ENCODE results near the gene BRIP1.

Gene BRIP1

GRCh38 chr17:61874075-61874474, 10.7 kb upstream of the BRIP1 start:
- peaks cover 3% of the 10 kb centered on the region for H3K36me3 ChIP-seq (ENCODE audit: control insufficient read depth, insufficient read depth, low read length)

GRCh38 chr17:61872099-61872498, 8.8 kb upstream of the BRIP1 start:
- Histone ChIP-seq H3K4me3 (replicated peaks; ENCODE audit: low read depth, low read length) (no peak overlapping the region), H3K27me3 (replicated peaks; ENCODE audit: control insufficient read depth, insufficient read depth, low read length) (no peaks in the 10 kb centered on the region), H3K36me3 (ENCODE audit: control insufficient read depth, insufficient read depth, low read length) (peaks cover 3% of the 10 kb centered on the region)
- TF ChIP-seq CTCF (IDR thresholded peaks at IDR 0.05; ENCODE audit: insufficient read depth, low read length, poor library complexity, severe bottlenecking), result no peak
- no peak for DNase-seq (ENCODE audit: extremely low read depth, insufficient read length)

More at GRCh38 chr17:61874075-61874474, 10.7 kb upstream of the BRIP1 start:
- Histone ChIP-seq H3K27me3 (replicated peaks; ENCODE audit: control insufficient read depth, insufficient read depth, low read length) (no peaks in the 10 kb centered on the region), H3K4me3 (replicated peaks; ENCODE audit: low read depth, low read length) (no peak overlapping the region)
- DNase-seq (ENCODE audit: extremely low read depth, insufficient read length), result no peak
- TF ChIP-seq CTCF (IDR thresholded peaks at IDR 0.05; ENCODE audit: insufficient read depth, low read length, poor library complexity, severe bottlenecking), result no peak

GRCh38 chr17:61869138-61869537, 5.8 kb upstream of the BRIP1 start:
- TF ChIP-seq CTCF (IDR thresholded peaks at IDR 0.05; ENCODE audit: insufficient read depth, low read length, poor library complexity, severe bottlenecking), result no peak
- Histone ChIP-seq H3K36me3 (ENCODE audit: control insufficient read depth, insufficient read depth, low read length) (peaks cover 3% of the 10 kb centered on the region), H3K4me3 (replicated peaks; ENCODE audit: low read depth, low read length) (no peak overlapping the region), H3K27me3 (replicated peaks; ENCODE audit: control insufficient read depth, insufficient read depth, low read length) (no peaks in the 10 kb centered on the region)
- DNase-seq (ENCODE audit: extremely low read depth, insufficient read length), result no peak

- no peak overlapping the region for H3K4me3 ChIP-seq (replicated peaks; ENCODE audit: low read depth, low read length)
- TF ChIP-seq CTCF (IDR thresholded peaks at IDR 0.05; ENCODE audit: insufficient read depth, low read length, poor library complexity, severe bottlenecking), result no peak
- DNase-seq (ENCODE audit: extremely low read depth, insufficient read length), result no peak
- H3K27me3 ChIP-seq (replicated peaks; ENCODE audit: control insufficient read depth, insufficient read depth, low read length), result no peaks in the 10 kb centered on the region
- H3K36me3 ChIP-seq (ENCODE audit: control insufficient read depth, insufficient read depth, low read length), result peaks cover 3% of the 10 kb centered on the region
Measured at GRCh38 chr17:61868074-61868473, 4.7 kb upstream of the BRIP1 start.

GRCh38 chr17:61867033-61867432, 3.7 kb upstream of the BRIP1 start:
- H3K4me3 ChIP-seq (replicated peaks; ENCODE audit: low read depth, low read length), result no peak overlapping the region
- H3K36me3 ChIP-seq (ENCODE audit: control insufficient read depth, insufficient read depth, low read length), result peaks cover 3% of the 10 kb centered on the region
- H3K27me3 ChIP-seq (replicated peaks; ENCODE audit: control insufficient read depth, insufficient read depth, low read length), result no peaks in the 10 kb centered on the region
- DNase-seq (ENCODE audit: extremely low read depth, insufficient read length), result no peak
- TF ChIP-seq CTCF (IDR thresholded peaks at IDR 0.05; ENCODE audit: insufficient read depth, low read length, poor library complexity, severe bottlenecking), result no peak

- Histone ChIP-seq H3K4me3 (replicated peaks; ENCODE audit: low read depth, low read length) (peak overlapping the region; percentile 85), H3K36me3 (ENCODE audit: control insufficient read depth, insufficient read depth, low read length) (no peaks in the 10 kb centered on the region), H3K27me3 (replicated peaks; ENCODE audit: control insufficient read depth, insufficient read depth, low read length) (no peaks in the 10 kb centered on the region)
- no peak for DNase-seq (ENCODE audit: extremely low read depth, insufficient read length)
- TF ChIP-seq CTCF (IDR thresholded peaks at IDR 0.05; ENCODE audit: insufficient read depth, low read length, poor library complexity, severe bottlenecking), result no peak
Measured at GRCh38 chr17:61863801-61864126, 436 bp upstream of the BRIP1 start.

All from GM06990 (cell line).